ENCODE measurements around the gene MTERF4.

GRCh38 chr2:241048149-241048948 lies 53.7 kb downstream of the MTERF4 start:
- TF ChIP-seq POLR2A (IDR thresholded peaks at IDR 0.05) (no peak), CTCF (IDR thresholded peaks at IDR 0.05) (no peak)
